Common myeloid progenitor, CD34-positive (primary cell): Measurements from ENCODE around the gene ABCB8.

Experiments
- CTCF ChIA-PET: fragments of 350-600 bp; sonication (Branson Sonifier 250); formaldehyde crosslinking; loops from one replicate; lab custom pipeline; 2021; ENCODE audit warnings: antibody characterized with exemption; lab: Charles Lee
- POLR2A ChIA-PET: fragments of 350-600 bp; sonication (Branson Sonifier 250); formaldehyde crosslinking; loops from one replicate; lab custom pipeline; 2021; ENCODE audit warnings: antibody characterized with exemption; lab: Charles Lee
- DNase-seq, 3 donors: peaks; one replicate each; pipeline versions ENCODE4 v3.0.0 to v3.0.0-alpha.2; 2013
- H3K27ac ChIP-seq, 2 experiments: 1 replicate in 1 of 2; 2 replicates in 1 of 2; pipeline ENCODE4 v1.7.0; 2013; ENCODE audit warnings: inconsistent platforms in 2 of 2, low read length in 2 of 2, mild to moderate bottlenecking in 2 of 2, low read depth in 1 of 2, moderate library complexity in 1 of 2; ENCODE audit not compliant: severe bottlenecking in 2 of 2, insufficient read depth in 1 of 2, poor library complexity in 1 of 2
- H3K27me3 ChIP-seq, 5 experiments: replicated peaks in 2 of 5; 1 replicate in 3 of 5; 2 replicates in 2 of 5; pipeline versions ENCODE4 v1.6.1 to v1.7.0; 2013; ENCODE audit warnings: low read length in 4 of 5, mild to moderate bottlenecking in 2 of 5, moderate library complexity in 2 of 5, inconsistent platforms in 1 of 5; ENCODE audit not compliant: insufficient read depth in 5 of 5, control insufficient read depth in 4 of 5
- H3K36me3 ChIP-seq, 4 experiments: 1 replicate in 2 of 4; 2 replicates in 2 of 4; pipeline versions ENCODE4 v1.6.1 to v1.7.0; 2013; ENCODE audit warnings: low read length in 3 of 4, control low read depth in 1 of 4, mild to moderate bottlenecking in 1 of 4; ENCODE audit not compliant: control insufficient read depth in 4 of 4, insufficient read depth in 4 of 4
- H3K4me1 ChIP-seq, 4 experiments: 1 replicate in 3 of 4; 2 replicates in 1 of 4; pipeline versions ENCODE4 v1.6.1 to v1.7.1; 2013; ENCODE audit warnings: low read length in 3 of 4, mild to moderate bottlenecking in 3 of 4, control low read depth in 1 of 4, inconsistent platforms in 1 of 4, moderate library complexity in 1 of 4; ENCODE audit not compliant: control insufficient read depth in 4 of 4, insufficient read depth in 4 of 4; ENCODE audit errors: control extremely low read depth in 1 of 4
- H3K4me3 ChIP-seq, 7 experiments: 1 replicate in 4 of 7; 2 replicates in 3 of 7; pipeline versions ENCODE4 v1.5.1 to v1.7.0; 2013; ENCODE audit warnings: mild to moderate bottlenecking in 7 of 7, low read length in 6 of 7, moderate library complexity in 6 of 7, inconsistent platforms in 2 of 7, low read depth in 2 of 7, control low read depth in 1 of 7; ENCODE audit not compliant: insufficient read depth in 4 of 7, control insufficient read depth in 1 of 7; ENCODE audit errors: extremely low read depth in 1 of 7
- H3K9me3 ChIP-seq, 5 experiments: 1 replicate in 4 of 5; 2 replicates in 1 of 5; pipeline versions ENCODE4 v1.6.1 to v1.7.1; 2013; ENCODE audit warnings: low read length in 4 of 5, mild to moderate bottlenecking in 2 of 5, inconsistent platforms in 1 of 5, low read depth in 1 of 5, moderate library complexity in 1 of 5; ENCODE audit not compliant: control insufficient read depth in 4 of 5, insufficient read depth in 2 of 5; ENCODE audit errors: control extremely low read depth in 1 of 5
- WGBS: methylation state at CpG from one replicate; pipeline ENCODE4 v1.1.5; 2013; ENCODE audit not compliant: insufficient coverage; 5-methylcytosine and 5-hydroxymethylcytosine counted together

The ABCB8 gene

DNA sequence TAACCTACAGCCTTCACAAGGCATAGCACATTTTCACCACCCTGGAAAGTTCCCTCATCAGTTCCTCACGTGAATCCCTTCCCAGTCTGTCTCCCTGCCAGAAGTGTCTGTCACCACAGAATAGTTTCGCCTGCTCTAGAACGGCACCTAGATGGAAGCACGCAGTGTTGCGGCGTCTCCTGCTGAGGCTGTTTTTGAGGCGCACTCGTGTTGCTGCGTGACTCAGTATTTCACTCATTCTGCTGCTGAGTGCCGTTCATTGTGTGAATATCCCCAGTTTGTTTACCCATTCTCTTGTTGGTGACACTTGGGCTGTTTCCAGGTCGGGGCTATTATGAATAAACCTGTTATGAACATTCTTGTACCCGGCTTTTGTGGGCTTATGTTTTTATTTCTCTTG lies 24.7 kb upstream of the ABCB8 start:
- H3K27ac ChIP-seq: no peak overlapping the region
- peaks cover 0 to 20% (median 2%) of the 10 kb centered on the region in 5 experiments for H3K27me3 ChIP-seq
- no peak overlapping the region for H3K4me3 ChIP-seq
- no peaks in the 10 kb centered on the region for H3K36me3 ChIP-seq
- H3K9me3 ChIP-seq: no peaks in the 10 kb centered on the region
- WGBS: 98% methylated on average over 12 of the region's 12 CpGs
- ChIA-PET CTCF (interaction anchor here (0.9 to 2.5 kb wide), 2 partner anchors 11 to 14 kb away, joined by 3 to 6 read pairs; no protein-coding TSS in a partner anchor), POLR2A (no interaction called here)
- peaks cover 0 to 12% (median 10%) of the 10 kb centered on the region in 4 experiments for H3K4me1 ChIP-seq
- DNase-seq: no peak

DNA sequence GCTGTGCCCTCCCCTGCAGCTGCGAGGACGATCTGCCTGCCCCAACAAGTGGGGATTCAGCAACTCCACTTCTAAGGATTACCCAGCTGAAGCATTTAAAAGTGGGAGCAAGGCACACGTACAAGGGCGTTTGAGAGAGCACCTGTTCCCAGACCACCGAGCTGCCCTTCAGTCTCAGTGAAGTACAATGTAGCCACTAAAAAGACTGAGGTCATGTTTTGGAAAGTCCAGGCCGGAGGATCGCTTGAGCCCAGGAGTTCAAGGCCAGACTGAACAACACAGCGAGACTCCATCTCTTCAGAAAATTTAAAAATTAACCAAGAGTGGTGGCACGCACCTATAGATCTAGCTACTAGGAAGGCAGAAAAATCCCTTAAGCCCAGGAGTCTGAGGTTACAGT lies 22.7 kb upstream of the ABCB8 start:
- H3K27me3 ChIP-seq: peaks cover 0 to 25% (median 2%) of the 10 kb centered on the region in 5 experiments
- 96% methylated on average over 8 of the region's 9 CpGs for WGBS
- H3K4me3 ChIP-seq: no peak overlapping the region
- no peaks in the 10 kb centered on the region for H3K36me3 ChIP-seq
- POLR2A ChIA-PET: interaction anchor here (1.1 kb wide), 1 partner anchor 9 kb away, joined by 3 read pairs; no protein-coding TSS in a partner anchor
- H3K9me3 ChIP-seq: no peaks in the 10 kb centered on the region
- H3K4me1 ChIP-seq: peaks cover 0 to 20% (median 18%) of the 10 kb centered on the region in 4 experiments
- CTCF ChIA-PET: interaction anchor here (1.3 to 10.5 kb wide), 6 partner anchors 9 to 42 kb away, joined by 3 to 101 read pairs (median 14); partner anchors contain the start of gene NOS3
- H3K27ac ChIP-seq: no peak overlapping the region
- DNase-seq: no peak

DNA sequence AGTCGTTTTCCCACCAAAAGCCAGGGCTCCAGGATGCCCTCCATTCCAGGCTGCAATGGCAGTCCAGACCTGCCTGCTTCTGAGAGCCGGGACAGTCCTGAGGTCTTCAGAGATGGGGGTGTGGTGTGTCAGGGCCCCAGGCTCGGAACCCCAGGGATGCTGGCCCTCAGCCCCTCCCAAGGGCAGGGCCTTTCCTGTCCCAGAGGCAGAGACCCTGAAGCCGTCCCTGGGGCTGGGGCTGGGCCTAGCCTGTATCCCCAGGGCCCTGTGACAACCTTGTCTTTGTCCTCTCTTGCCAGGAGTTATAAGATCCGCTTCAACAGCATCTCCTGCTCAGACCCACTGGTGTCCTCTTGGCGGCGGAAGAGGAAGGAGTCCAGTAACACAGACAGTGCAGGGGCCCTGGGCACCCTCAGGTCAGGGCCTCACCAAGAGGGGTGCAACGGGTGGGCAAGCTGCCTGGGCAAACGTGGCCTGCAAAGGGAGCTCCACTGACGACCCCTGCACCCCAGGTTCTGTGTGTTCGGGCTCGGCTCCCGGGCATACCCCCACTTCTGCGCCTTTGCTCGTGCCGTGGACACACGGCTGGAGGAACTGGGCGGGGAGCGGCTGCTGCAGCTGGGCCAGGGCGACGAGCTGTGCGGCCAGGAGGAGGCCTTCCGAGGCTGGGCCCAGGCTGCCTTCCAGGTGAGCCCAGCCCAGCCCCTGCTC lies 21.5 kb upstream of the ABCB8 start:
- ChIA-PET POLR2A (no interaction called here), CTCF (interaction anchor here (0.7 to 10.5 kb wide), 12 partner anchors 9 to 108 kb away, joined by 3 to 101 read pairs (median 8); partner anchors contain the start of genes ATG9B and NOS3)
- Histone ChIP-seq H3K9me3 (no peaks in the 10 kb centered on the region), H3K27me3 (peaks cover 0 to 31% (median 4%) of the 10 kb centered on the region in 5 experiments), H3K36me3 (no peaks in the 10 kb centered on the region), H3K4me3 (no peak overlapping the region), H3K27ac (no peak overlapping the region), H3K4me1 (peaks cover 0 to 23% (median 22%) of the 10 kb centered on the region in 4 experiments)
- DNase-seq: no peak
- WGBS: 93% methylated on average over 23 of the region's 23 CpGs

DNA sequence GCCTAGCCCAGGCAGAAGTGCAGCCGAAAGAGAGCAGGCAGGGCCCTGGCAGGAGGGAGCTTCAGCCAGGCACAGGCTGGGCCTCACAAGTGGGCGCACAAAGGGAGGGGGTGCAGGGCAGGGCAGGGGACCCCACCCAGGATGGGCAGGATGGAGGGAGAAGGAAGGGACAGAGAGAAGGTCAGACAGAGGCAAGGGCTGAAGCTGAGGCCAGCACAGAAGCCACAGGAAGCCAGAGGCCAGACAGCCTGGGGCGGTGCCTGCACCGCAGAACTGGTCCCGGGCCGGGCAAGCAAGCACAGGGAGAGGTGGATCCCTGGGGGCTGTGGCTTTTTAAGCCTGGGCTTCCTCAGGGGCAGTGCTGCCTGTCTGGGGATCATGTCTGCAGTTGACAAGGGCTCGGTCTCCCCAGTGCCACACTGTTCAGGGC lies 20.8 kb upstream of the ABCB8 start:
- POLR2A ChIA-PET: no interaction called here
- peaks cover 0 to 33% (median 4%) of the 10 kb centered on the region in 5 experiments for H3K27me3 ChIP-seq
- H3K4me3 ChIP-seq: no peak overlapping the region
- H3K9me3 ChIP-seq: no peaks in the 10 kb centered on the region
- no peak for DNase-seq
- no peak overlapping the region for H3K27ac ChIP-seq
- WGBS: 34% methylated on average over 6 of the region's 7 CpGs
- H3K36me3 ChIP-seq: no peaks in the 10 kb centered on the region
- peaks cover 0 to 25% (median 22%) of the 10 kb centered on the region in 4 experiments for H3K4me1 ChIP-seq
- CTCF ChIA-PET: interaction anchor here (0.7 to 10.5 kb wide), 14 partner anchors 10 to 109 kb away, joined by 3 to 101 read pairs (median 6); partner anchors contain the start of genes ATG9B and NOS3

DNA sequence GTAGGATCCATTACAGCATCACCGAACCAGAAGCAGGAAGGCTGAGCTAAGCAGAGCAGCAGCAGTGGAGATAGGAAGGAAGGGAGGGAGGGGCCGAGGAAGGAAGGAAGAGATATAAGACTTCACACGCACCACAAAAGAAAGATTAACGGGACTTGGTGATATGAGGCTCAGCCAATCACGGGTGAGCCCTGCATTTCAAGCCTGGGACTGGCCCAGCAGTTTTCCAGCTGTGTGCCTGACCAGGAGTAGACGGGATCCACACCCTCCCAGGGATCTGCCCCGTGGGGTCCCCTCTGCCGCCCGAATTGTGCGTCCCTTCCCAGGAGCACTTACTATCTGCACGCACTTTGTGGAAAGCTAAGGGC lies 20.1 kb upstream of the ABCB8 start:
- ChIA-PET CTCF (interaction anchor here (1.2 to 10.5 kb wide), 13 partner anchors 10 to 110 kb away, joined by 3 to 101 read pairs (median 17); partner anchors contain the start of genes ATG9B and NOS3), POLR2A (no interaction called here)
- H3K4me3 ChIP-seq: no peak overlapping the region
- DNase-seq: peak in 2 of 3 donors; percentile 31 to 36
- H3K36me3 ChIP-seq: no peaks in the 10 kb centered on the region
- H3K27ac ChIP-seq: peak overlapping the region in 1 of 2 experiments; percentile 44
- H3K4me1 ChIP-seq: peaks cover 0 to 31% (median 26%) of the 10 kb centered on the region in 4 experiments
- H3K9me3 ChIP-seq: no peaks in the 10 kb centered on the region
- WGBS: 12% methylated on average over 5 of the region's 11 CpGs
- peaks cover 0 to 36% (median 4%) of the 10 kb centered on the region in 5 experiments for H3K27me3 ChIP-seq

DNA sequence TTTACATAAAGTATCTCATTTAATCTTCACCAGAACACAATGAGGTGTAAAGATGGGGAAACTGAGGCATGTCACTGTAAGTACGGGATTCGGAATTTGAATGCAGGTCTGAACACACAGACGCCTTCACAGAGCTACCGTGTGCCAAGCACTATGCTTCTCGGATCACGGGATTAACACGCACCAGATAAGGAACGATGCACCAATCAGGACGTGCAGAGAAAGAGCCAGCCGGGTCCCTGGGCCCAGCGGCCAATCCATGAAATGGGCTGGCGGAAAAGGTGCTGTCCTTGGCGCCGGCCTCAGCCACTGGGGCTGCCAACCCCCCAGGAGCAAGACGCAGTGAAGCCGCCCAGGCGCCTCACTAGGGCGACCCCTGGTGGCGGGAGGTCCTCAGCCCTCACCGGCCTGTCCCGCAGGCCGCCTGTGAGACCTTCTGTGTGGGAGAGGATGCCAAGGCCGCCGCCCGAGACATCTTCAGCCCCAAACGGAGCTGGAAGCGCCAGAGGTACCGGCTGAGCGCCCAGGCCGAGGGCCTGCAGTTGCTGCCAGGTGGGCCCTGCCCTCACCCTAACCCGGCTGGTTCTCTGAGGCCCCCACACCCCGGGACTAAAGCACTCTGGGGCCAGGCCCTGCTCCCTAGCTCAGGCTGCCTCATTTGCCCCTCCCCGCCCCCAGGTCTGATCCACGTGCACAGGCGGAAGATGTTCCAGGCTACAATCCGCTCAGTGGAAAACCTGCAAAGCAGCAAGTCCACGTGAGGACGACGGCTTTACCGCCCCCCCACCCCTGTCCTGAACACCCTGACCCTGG lies 19.5 kb upstream of the ABCB8 start:
- Histone ChIP-seq H3K36me3 (no peaks in the 10 kb centered on the region), H3K27me3 (peaks cover 0 to 38% (median 4%) of the 10 kb centered on the region in 5 experiments), H3K4me1 (peaks cover 0 to 36% (median 30%) of the 10 kb centered on the region in 4 experiments), H3K4me3 (peak overlapping the region in 2 of 7 experiments; percentile 3 to 14), H3K27ac (peak overlapping the region in 1 of 2 experiments; percentile 44), H3K9me3 (no peaks in the 10 kb centered on the region)
- DNase-seq: peak in 2 of 3 donors; percentile 65 to 69
- ChIA-PET CTCF (interaction anchor here (1.0 to 10.5 kb wide), 14 partner anchors 10 to 110 kb away, joined by 3 to 101 read pairs (median 12); partner anchors contain the start of genes ATG9B and NOS3), POLR2A (no interaction called here)
- 59% methylated on average over 35 of the region's 40 CpGs for WGBS
